Amygdala (tissue), 56 donors: ENCODE measurements around the gene LAMC2.

Experiments used
- DNase-seq, 56 donors: peaks; one replicate each; lab custom pipeline; 2025; lab: John Stamatoyannopoulos, UW

LAMC2 gene

GRCh38 chr1:183167676-183168075 is 18.4 kb upstream of the LAMC2 start:
- DNase-seq, result no peak

- DNase-seq, result no peak
These were observed 17.8 kb upstream of the LAMC2 start for GRCh38 chr1:183168308-183168707.

- DNase-seq, result no peak
These were observed 12.2 kb upstream of the LAMC2 start for GRCh38 chr1:183173828-183174227.

GRCh38 chr1:183175631-183176030 is 10.4 kb upstream of the LAMC2 start:
- no peak for DNase-seq

- DNase-seq, result no peak
These were observed 7.5 kb upstream of the LAMC2 start for GRCh38 chr1:183178545-183178944.

- DNase-seq, result no peak
These were observed 7.0 kb upstream of the LAMC2 start for GRCh38 chr1:183179033-183179432.

- DNase-seq, result no peak
These were observed 5.8 kb upstream of the LAMC2 start for GRCh38 chr1:183180218-183180617.

GRCh38 chr1:183180634-183181056 is 5.4 kb upstream of the LAMC2 start:
- no peak for DNase-seq

GRCh38 chr1:183186841-183187240 is 777 bp downstream of the LAMC2 start:
- no peak for DNase-seq

- DNase-seq, result no peak
These were observed 2.2 kb downstream of the LAMC2 start for GRCh38 chr1:183188240-183188639.

GRCh38 chr1:183191833-183192232 is 5.8 kb downstream of the LAMC2 start:
- DNase-seq, result no peak

GRCh38 chr1:183193963-183194525 is 8.0 kb downstream of the LAMC2 start:
- DNase-seq, result no peak

- no peak for DNase-seq
These were observed 8.6 kb downstream of the LAMC2 start for GRCh38 chr1:183194527-183195141.

- no peak for DNase-seq
These were observed 9.1 kb downstream of the LAMC2 start for GRCh38 chr1:183195142-183195574.

GRCh38 chr1:183197762-183198161 is 11.7 kb downstream of the LAMC2 start:
- DNase-seq, result no peak

GRCh38 chr1:183198463-183198862 is 12.4 kb downstream of the LAMC2 start:
- DNase-seq, result no peak

GRCh38 chr1:183199304-183199703 is 13.2 kb downstream of the LAMC2 start:
- DNase-seq, result no peak

- DNase-seq, result no peak
These were observed 14.4 kb downstream of the LAMC2 start for GRCh38 chr1:183200451-183200850.

GRCh38 chr1:183203094-183203493 is 17.0 kb downstream of the LAMC2 start:
- no peak for DNase-seq

- no peak for DNase-seq
These were observed 19.2 kb downstream of the LAMC2 start for GRCh38 chr1:183205196-183205781.

GRCh38 chr1:183206538-183207122 is 20.6 kb downstream of the LAMC2 start:
- no peak for DNase-seq
